Measurements from ENCODE around the gene PRND.

DNA sequence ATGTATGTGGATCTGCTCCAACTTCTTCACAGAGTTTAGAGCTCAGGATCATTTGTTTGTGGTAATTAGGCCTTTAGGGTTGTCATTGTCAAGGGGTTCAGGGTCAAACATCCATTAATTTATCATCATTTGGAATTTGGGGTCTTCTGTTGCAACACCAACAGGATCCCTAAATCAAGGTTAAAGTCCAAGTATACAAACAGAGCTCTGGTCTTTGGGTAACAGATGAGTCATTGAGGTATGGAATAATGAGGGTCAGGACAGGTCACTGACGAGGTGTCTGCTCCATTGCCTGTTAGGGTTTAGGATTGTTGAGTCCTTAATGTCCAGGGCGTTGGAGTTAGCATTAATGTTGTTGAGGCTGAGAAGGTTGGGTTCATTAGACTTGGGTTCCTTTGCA is 47.6 kb downstream of the PRND start:
- TF ChIP-seq, protein P1, sequence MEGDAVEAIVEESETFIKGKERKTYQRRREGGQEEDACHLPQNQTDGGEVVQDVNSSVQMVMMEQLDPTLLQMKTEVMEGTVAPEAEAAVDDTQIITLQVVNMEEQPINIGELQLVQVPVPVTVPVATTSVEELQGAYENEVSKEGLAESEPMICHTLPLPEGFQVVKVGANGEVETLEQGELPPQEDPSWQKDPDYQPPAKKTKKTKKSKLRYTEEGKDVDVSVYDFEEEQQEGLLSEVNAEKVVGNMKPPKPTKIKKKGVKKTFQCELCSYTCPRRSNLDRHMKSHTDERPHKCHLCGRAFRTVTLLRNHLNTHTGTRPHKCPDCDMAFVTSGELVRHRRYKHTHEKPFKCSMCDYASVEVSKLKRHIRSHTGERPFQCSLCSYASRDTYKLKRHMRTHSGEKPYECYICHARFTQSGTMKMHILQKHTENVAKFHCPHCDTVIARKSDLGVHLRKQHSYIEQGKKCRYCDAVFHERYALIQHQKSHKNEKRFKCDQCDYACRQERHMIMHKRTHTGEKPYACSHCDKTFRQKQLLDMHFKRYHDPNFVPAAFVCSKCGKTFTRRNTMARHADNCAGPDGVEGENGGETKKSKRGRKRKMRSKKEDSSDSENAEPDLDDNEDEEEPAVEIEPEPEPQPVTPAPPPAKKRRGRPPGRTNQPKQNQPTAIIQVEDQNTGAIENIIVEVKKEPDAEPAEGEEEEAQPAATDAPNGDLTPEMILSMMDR (optimal IDR thresholded peaks at IDR 0.05 in 1 of 3, IDR thresholded peaks at IDR 0.05 in 1 of 3, conservative IDR thresholded peaks at IDR 0.05 in 1 of 3; ENCODE audit: extremely low read depth in 1 of 3, insufficient read depth in 2 of 3, low read length in 3 of 3): no peak
- TF ChIP-seq EZH2 (IDR thresholded peaks at IDR 0.05; ENCODE audit: low read length): no peak
